Mesothelial cell of epicardium (in vitro differentiated cells): ENCODE data around the gene ADGRV1. TPM values are rescaled to one million over a fixed set of nuclear protein-coding genes. Genes with fewer than 3 reads are reported as not detected.

Experiments
- DNase-seq, 2 experiments: peaks; one replicate each; pipeline ENCODE4 v3.0.0; 2021; ENCODE audit warnings: low spot score in 2 of 2; ENCODE audit not compliant: unreplicated experiment in 2 of 2
- H3K27ac Mint-ChIP-seq: 2 replicates; pipeline ENCODE4 v1.8.0; 2021; ENCODE audit warnings: mixed read lengths
- H3K27me3 Mint-ChIP-seq: 2 replicates; pipeline ENCODE4 v1.8.0; 2021; ENCODE audit warnings: low read depth, mixed read lengths
- H3K36me3 Mint-ChIP-seq: 2 replicates; pipeline ENCODE4 v1.8.0; 2021; ENCODE audit warnings: mixed read lengths
- H3K4me1 Mint-ChIP-seq: 2 replicates; pipeline ENCODE4 v1.8.0; 2021; ENCODE audit warnings: mixed read lengths
- H3K4me3 Mint-ChIP-seq: 2 replicates; pipeline ENCODE4 v1.8.0; 2021; ENCODE audit warnings: mild to moderate bottlenecking, moderate library complexity, mixed read lengths
- H3K9me3 Mint-ChIP-seq: 2 replicates; pipeline ENCODE4 v1.8.0; 2021; ENCODE audit warnings: mixed read lengths
- CTCF ChIP-seq: fragments of 200-600 bp; sonication (generic); IDR thresholded peaks from one replicate; pipeline ENCODE4 v1.5.0; 2021; ENCODE audit warnings: antibody characterized with exemption; ENCODE audit not compliant: unreplicated experiment
- total RNA-seq: library from RNA; stranded (reverse); gene quantifications from 3 replicates; pipeline ENCODE4 v1.2.1, GENCODE V29; 2021

ADGRV1 gene
- total RNA-seq, 1 donor from 2014 or later = 25.4 TPM

- Mint-ChIP-seq H3K27ac (no peak overlapping the region), H3K27me3 (no peaks in the 10 kb centered on the region), H3K36me3 (peaks cover 6% of the 10 kb centered on the region), H3K4me1 (peaks cover 32% of the 10 kb centered on the region), H3K4me3 (no peak overlapping the region), H3K9me3 (peaks cover 5% of the 10 kb centered on the region)
- no peak for DNase-seq
- no peak for TF ChIP-seq CTCF
Measured at GRCh38 chr5:90930756-90931431, 372.3 kb downstream of the ADGRV1 start.

- no peak for DNase-seq
- H3K36me3 Mint-ChIP-seq = peaks cover 6% of the 10 kb centered on the region
- H3K4me1 Mint-ChIP-seq = peaks cover 32% of the 10 kb centered on the region
- H3K4me3 Mint-ChIP-seq = no peak overlapping the region
- H3K9me3 Mint-ChIP-seq = peaks cover 5% of the 10 kb centered on the region
- no peak overlapping the region for H3K27ac Mint-ChIP-seq
- TF ChIP-seq CTCF = peak; percentile 71
- no peaks in the 10 kb centered on the region for H3K27me3 Mint-ChIP-seq
Measured at GRCh38 chr5:90932052-90932699, 373.6 kb downstream of the ADGRV1 start.

GRCh38 chr5:90933298-90933697 lies 374.7 kb downstream of the ADGRV1 start:
- Mint-ChIP-seq H3K9me3 (no peaks in the 10 kb centered on the region), H3K4me1 (peaks cover 32% of the 10 kb centered on the region), H3K4me3 (no peak overlapping the region), H3K27ac (peak overlapping the region; percentile 60), H3K27me3 (no peaks in the 10 kb centered on the region), H3K36me3 (peaks cover 2% of the 10 kb centered on the region)
- no peak for TF ChIP-seq CTCF
- no peak for DNase-seq

GRCh38 chr5:90934091-90934719 lies 375.6 kb downstream of the ADGRV1 start:
- Mint-ChIP-seq H3K9me3 (no peaks in the 10 kb centered on the region), H3K4me3 (no peak overlapping the region), H3K4me1 (peaks cover 38% of the 10 kb centered on the region), H3K36me3 (peaks cover 2% of the 10 kb centered on the region), H3K27ac (peak overlapping the region; percentile 60), H3K27me3 (no peaks in the 10 kb centered on the region)
- TF ChIP-seq CTCF = no peak
- no peak for DNase-seq

GRCh38 chr5:90934738-90935137 lies 376.1 kb downstream of the ADGRV1 start:
- no peak for DNase-seq
- Mint-ChIP-seq H3K27ac (peak overlapping the region; percentile 60), H3K36me3 (no peaks in the 10 kb centered on the region), H3K9me3 (no peaks in the 10 kb centered on the region), H3K4me1 (peaks cover 42% of the 10 kb centered on the region), H3K27me3 (no peaks in the 10 kb centered on the region), H3K4me3 (no peak overlapping the region)
- no peak for TF ChIP-seq CTCF
